GM23338 (cell line): ENCODE results near the gene TMEM256. TPM values are rescaled to one million over a fixed set of nuclear protein-coding genes. Genes with fewer than 3 reads are reported as not detected.

Source experiments
- ATAC-seq: fragments of 200-7000 bp; cut with Tn5 transposase; 3 replicates; pipeline ENCODE4 v1.9.1; 2020
- DNase-seq: peaks from one replicate; pipeline ENCODE4 v3.0.0-alpha.2; 2015; ENCODE audit warnings: low spot score
- H2AFZ ChIP-seq: fragments of 200-600 bp; sonication (generic); 2 replicates; pipeline ENCODE4 v1.8.0; 2016; ENCODE audit warnings: antibody characterized with exemption, mild to moderate bottlenecking, moderate library complexity
- H3F3A ChIP-seq: fragments of 200-600 bp; sonication (generic); replicated peaks from 2 replicates; pipeline ENCODE4 v1.8.0; 2017; ENCODE audit warnings: antibody characterized with exemption, mixed run types, low read depth
- H3K27ac ChIP-seq: fragments of 200-600 bp; sonication (generic); 2 replicates; pipeline ENCODE4 v1.6.1; 2016; ENCODE audit warnings: low read depth
- H3K27me3 ChIP-seq: fragments of 200-600 bp; sonication (generic); 2 replicates; pipeline ENCODE4 v1.8.0; 2016; ENCODE audit warnings: mild to moderate bottlenecking, mixed run types, moderate library complexity; ENCODE audit not compliant: insufficient read depth
- H3K36me3 ChIP-seq: fragments of 200-600 bp; sonication (generic); 2 replicates; pipeline ENCODE4 v1.8.0; 2016; ENCODE audit warnings: mild to moderate bottlenecking; ENCODE audit not compliant: insufficient read depth
- H3K4me1 ChIP-seq: fragments of 200-600 bp; sonication (generic); 2 replicates; pipeline ENCODE4 v1.8.0; 2016; ENCODE audit warnings: mild to moderate bottlenecking, moderate library complexity; ENCODE audit not compliant: insufficient read depth
- H3K4me2 ChIP-seq: fragments of 200-600 bp; sonication (generic); 2 replicates; pipeline ENCODE4 v1.7.1; 2017; ENCODE audit warnings: mixed run types
- H3K4me3 ChIP-seq: fragments of 200-600 bp; sonication (generic); 2 replicates; pipeline ENCODE4 v1.6.1; 2016; ENCODE audit warnings: mixed run types
- H3K79me2 ChIP-seq: fragments of 200-600 bp; sonication (generic); replicated peaks from 2 replicates; pipeline ENCODE4 v1.8.0; 2017; ENCODE audit warnings: mild to moderate bottlenecking; ENCODE audit not compliant: insufficient read depth
- H3K9me2 ChIP-seq: fragments of 200-600 bp; sonication (generic); 2 replicates; pipeline ENCODE4 v1.8.0; 2017; ENCODE audit not compliant: insufficient read depth
- H4K20me1 ChIP-seq: fragments of 200-600 bp; sonication (generic); replicated peaks from 2 replicates; pipeline ENCODE4 v1.8.0; 2017; ENCODE audit warnings: mild to moderate bottlenecking; ENCODE audit not compliant: insufficient read depth
- H3K27ac Mint-ChIP-seq: 2 replicates; pipeline ENCODE4 v1.8.0; 2020; ENCODE audit warnings: inconsistent platforms, mild to moderate bottlenecking, moderate library complexity, mixed read lengths
- H3K27me3 Mint-ChIP-seq: 3 replicates; pipeline ENCODE4 v1.8.0; 2022; ENCODE audit warnings: low read depth, mild to moderate bottlenecking, moderate library complexity, mixed read lengths, inconsistent platforms; ENCODE audit not compliant: insufficient read depth, poor library complexity
- H3K36me3 Mint-ChIP-seq: 3 replicates; pipeline ENCODE4 v1.8.0; 2021; ENCODE audit warnings: low read depth, mild to moderate bottlenecking, inconsistent platforms, moderate library complexity, mixed read lengths
- H3K4me1 Mint-ChIP-seq: 3 replicates; pipeline ENCODE4 v1.8.0; 2020; ENCODE audit warnings: mild to moderate bottlenecking, inconsistent platforms, mixed read lengths
- H3K4me3 Mint-ChIP-seq: 3 replicates; pipeline ENCODE4 v1.8.0; 2021; ENCODE audit warnings: moderate library complexity, mild to moderate bottlenecking, inconsistent platforms, mixed read lengths
- H3K9me3 Mint-ChIP-seq: 3 replicates; pipeline ENCODE4 v1.8.0; 2020; ENCODE audit warnings: moderate library complexity, mild to moderate bottlenecking, inconsistent platforms, mixed read lengths
- CREB1 ChIP-seq: fragments of 250-450 bp; sonication (Bioruptor Pico); IDR thresholded peaks from 2 replicates; pipeline ENCODE4 v1.5.0; 2020; ENCODE audit warnings: low read depth, mild to moderate bottlenecking, moderate library complexity
- ETS1 ChIP-seq: IDR thresholded peaks from 2 replicates; pipeline ENCODE4 v1.6.1; 2016; ENCODE audit warnings: antibody characterized with exemption
- EZH2phosphoT487 ChIP-seq: fragments of 200-600 bp; sonication (generic); IDR thresholded peaks from one replicate; pipeline ENCODE4 v1.8.1; 2018; ENCODE audit warnings: antibody characterized with exemption; ENCODE audit not compliant: unreplicated experiment
- JUNB ChIP-seq: IDR thresholded peaks from one replicate; pipeline ENCODE4 v1.6.1; 2016; ENCODE audit warnings: antibody characterized with exemption; ENCODE audit not compliant: unreplicated experiment
- NANOG ChIP-seq: IDR thresholded peaks from 2 replicates; pipeline ENCODE4 v1.6.1; 2016; ENCODE audit warnings: antibody characterized with exemption, borderline replicate concordance
- REST ChIP-seq: IDR thresholded peaks from one replicate; pipeline ENCODE4 v1.6.1; 2018; ENCODE audit warnings: antibody characterized with exemption; ENCODE audit not compliant: unreplicated experiment
- STAT1 ChIP-seq: IDR thresholded peaks from one replicate; pipeline ENCODE4 v1.6.1; 2016; ENCODE audit warnings: antibody characterized with exemption; ENCODE audit not compliant: unreplicated experiment
- ZNF114 ChIP-seq: fragments of 250-450 bp; sonication (Bioruptor Pico); IDR thresholded peaks from 2 replicates; pipeline ENCODE4 v1.5.0; 2020; ENCODE audit warnings: mild to moderate bottlenecking, moderate library complexity
- ZNF331 ChIP-seq: fragments of 250-450 bp; sonication (Bioruptor Pico); IDR thresholded peaks from 2 replicates; pipeline ENCODE4 v1.5.0; 2020; ENCODE audit warnings: low read depth, mild to moderate bottlenecking, moderate library complexity
- polyA plus RNA-seq: library from polyadenylated mRNA; unstranded; fragments of >200 nt; fragmentation: Nextera tagmentation; extraction: Ambion mirVana; gene quantifications from 2 replicates; pipeline ENCODE4 v1.2.1, GENCODE V29; 2016
- total RNA-seq: library from RNA; depleted of rRNA; stranded (reverse); fragments of >200 nt; shearing (Covaris generic); gene quantifications from 2 replicates; pipeline ENCODE4 v1.2.3, GENCODE V29; 2014

TMEM256 gene
- total and polyA plus RNA-seq, 2 experiments from 2014 or later = 127 to 197 TPM

GRCh38 chr17:7426203-7426863, 22.4 kb upstream of the TMEM256 start:
- no peak overlapping the region for H2AFZ ChIP-seq
- no peaks in the 10 kb centered on the region for H3K36me3 Mint-ChIP-seq
- no peak overlapping the region; the same call in 2 of the 3 replicates for H3K4me3 Mint-ChIP-seq

GRCh38 chr17:7425756-7426155, 21.9 kb upstream of the TMEM256 start:
- Mint-ChIP-seq H3K4me1 (peaks cover 3% of the 10 kb centered on the region; the same call in 2 of the 3 replicates), H3K27me3 (peaks cover 29% of the 10 kb centered on the region), H3K27ac (no peak overlapping the region), H3K4me3 (no peak overlapping the region), H3K9me3 (no peaks in the 10 kb centered on the region; the same call in 2 of the 3 replicates), H3K36me3 (no peaks in the 10 kb centered on the region)
- Histone ChIP-seq H3K36me3 (no peaks in the 10 kb centered on the region), H3K27me3 (no peaks in the 10 kb centered on the region), H3K4me3 (no peak overlapping the region), H3K27ac (no peak overlapping the region), H4K20me1 (no peaks in the 10 kb centered on the region), H3K9me2 (no peaks in the 10 kb centered on the region), H3K4me2 (no peak overlapping the region), H3F3A (no peaks in the 10 kb centered on the region), H2AFZ (no peak overlapping the region), H3K4me1 (no peaks in the 10 kb centered on the region), H3K79me2 (no peaks in the 10 kb centered on the region)
- no peak for DNase-seq
- no peak for TF ChIP-seq STAT1
- no peak for TF ChIP-seq ZNF114 (CRISPR knock-in tag)
- TF ChIP-seq EZH2phosphoT487 = no peak
- TF ChIP-seq NANOG = no peak
- no peak for ATAC-seq

More at GRCh38 chr17:7426203-7426863, 22.4 kb upstream of the TMEM256 start:
- H4K20me1 ChIP-seq = no peaks in the 10 kb centered on the region
- no peaks in the 10 kb centered on the region for H3K27me3 ChIP-seq
- H3K27ac ChIP-seq = no peak overlapping the region
- no peaks in the 10 kb centered on the region; the same call in 2 of the 3 replicates for H3K9me3 Mint-ChIP-seq
- ATAC-seq (no peak), DNase-seq (no peak)
- no peak overlapping the region for H3K4me2 ChIP-seq
- H3K79me2 ChIP-seq = no peaks in the 10 kb centered on the region
- H3K27ac Mint-ChIP-seq = no peak overlapping the region
- H3K4me1 ChIP-seq = no peaks in the 10 kb centered on the region
- no peaks in the 10 kb centered on the region; the same call in 2 of the 3 replicates for H3K4me1 Mint-ChIP-seq
- peaks cover 29% of the 10 kb centered on the region for H3K27me3 Mint-ChIP-seq
- no peaks in the 10 kb centered on the region for H3F3A ChIP-seq
- H3K36me3 ChIP-seq = no peaks in the 10 kb centered on the region
- H3K4me3 ChIP-seq = no peak overlapping the region
- H3K9me2 ChIP-seq = 0 out of 2 replicates have a peak, but pooled peaks cover 5% of the 10 kb centered on the region
- TF ChIP-seq ZNF331 (CRISPR knock-in tag) = no peak

GRCh38 chr17:7425316-7425715, 21.4 kb upstream of the TMEM256 start, which contains the start of gene SPEM2:
Gene SPEM2 (plus strand): TSS chr17:7425616. CDS start chr17:7425689, 73 bp downstream.
- H3K27ac ChIP-seq = no peak within 1 kb of the TSS
- no peak for DNase-seq
- no peak within 1 kb of the TSS for H3K4me3 ChIP-seq
- H3K27ac Mint-ChIP-seq = no peak within 1 kb of the TSS; the same call in 1 of the 2 replicates
- H3K4me1 ChIP-seq = no peaks in the 10 kb centered on the region
- no peaks in the 10 kb centered on the region for H3K79me2 ChIP-seq
- no peaks in the 10 kb centered on the region for H4K20me1 ChIP-seq
- H3K36me3 Mint-ChIP-seq = no peaks in the 10 kb centered on the region
- no peaks in the 10 kb centered on the region; the same call in 2 of the 3 replicates for H3K9me3 Mint-ChIP-seq
- H2AFZ ChIP-seq = no peak within 1 kb of the TSS
- no peak within 1 kb of the TSS; the same call in 2 of the 3 replicates for H3K4me3 Mint-ChIP-seq
- H3F3A ChIP-seq = no peaks in the 10 kb centered on the region
- peaks cover 7% of the 10 kb centered on the region; the same call in 2 of the 3 replicates for H3K4me1 Mint-ChIP-seq
- H3K27me3 ChIP-seq = no peaks in the 10 kb centered on the region
- no peak within 1 kb of the TSS for H3K4me2 ChIP-seq
- H3K27me3 Mint-ChIP-seq = peaks cover 29% of the 10 kb centered on the region
- no peaks in the 10 kb centered on the region for H3K36me3 ChIP-seq
- no peak for ATAC-seq
- no peaks in the 10 kb centered on the region for H3K9me2 ChIP-seq
- no peak for TF ChIP-seq JUNB
- no peak for TF ChIP-seq ETS1
- TF ChIP-seq REST = no peak
- no peak for TF ChIP-seq CREB1 (CRISPR knock-in tag)
